Gastrocnemius medialis (tissue), 4 donors: Measurements from ENCODE around the gene PRDM7. TPM values are rescaled to one million over a fixed set of nuclear protein-coding genes. Genes with fewer than 3 reads are reported as not detected.

Experiments
- ATAC-seq, 2 donors: fragments of 150-250 bp; one replicate each; pipeline ENCODE4 v1.9.1; 2016
- DNase-seq, 2 donors: peaks; one replicate each; pipeline ENCODE4 v3.0.0-alpha.2; 2019
- H3K27ac ChIP-seq, 4 donors: fragments of 200-600 bp; sonication (generic); 1 replicate in 1 of 4; 2 replicates in 3 of 4; pipeline ENCODE4 v1.5.1; 2016 to 2018; ENCODE audit warnings: mild to moderate bottlenecking in 2 of 4, moderate library complexity in 1 of 4
- H3K27me3 ChIP-seq, 3 donors: fragments of 200-600 bp; sonication (generic) in 2 of 3; 1 replicate in 1 of 3; 2 replicates in 2 of 3; pipeline versions ENCODE4 v1.5.1 to v1.6.0; 2016 to 2019; ENCODE audit warnings: mild to moderate bottlenecking in 1 of 3, moderate library complexity in 1 of 3
- H3K36me3 ChIP-seq, 2 donors: fragments of 200-600 bp; sonication (generic) in 1 of 2; one replicate each; pipeline ENCODE4 v1.5.1; 2017 to 2018
- H3K4me1 ChIP-seq, 2 donors: fragments of 200-600 bp; sonication (generic) in 1 of 2; one replicate each; pipeline ENCODE4 v1.5.1; 2016 to 2017; ENCODE audit warnings: mild to moderate bottlenecking in 2 of 2
- H3K4me3 ChIP-seq, 4 donors: fragments of 200-600 bp; sonication (generic) in 3 of 4; 1 replicate in 1 of 4; 2 replicates in 3 of 4; pipeline ENCODE4 v1.5.1; 2016 to 2019; ENCODE audit warnings: mild to moderate bottlenecking in 2 of 4
- H3K9me3 ChIP-seq, 3 donors: fragments of 200-600 bp; sonication (generic) in 2 of 3; 1 replicate in 1 of 3; 2 replicates in 2 of 3; pipeline ENCODE4 v1.5.1; 2016 to 2019
- CTCF ChIP-seq, 5 experiments: fragments of 450-650 bp in 3 of 5; fragments of 200-600 bp in 2 of 5; sonication (generic) in 2 of 5; IDR thresholded peaks in 4 of 5; conservative IDR thresholded peaks in 1 of 5; 1 replicate in 4 of 5; 2 replicates in 1 of 5; pipeline ENCODE4 v1.5.1; 2016 to 2019; ENCODE audit warnings: antibody characterized with exemption in 5 of 5, mild to moderate bottlenecking in 3 of 5, moderate library complexity in 3 of 5
- POLR2A ChIP-seq, 2 donors: fragments of 450-650 bp; IDR thresholded peaks; one replicate each; pipeline ENCODE4 v1.6.1; 2017; ENCODE audit warnings: antibody characterized with exemption in 2 of 2, mild to moderate bottlenecking in 2 of 2, moderate library complexity in 2 of 2
- in situ Hi-C, 4 donors: fragments of 200-750 bp; cut with MboI; loops; one replicate each; pipeline versions ENCODE4 v1.15.0 to v1.8.0; 2017; ENCODE audit warnings: low sequenced_read_pairs in 4 of 4
- intact Hi-C: fragments of 100-400 bp; cut with DNase I; formaldehyde crosslinking; loops from one replicate; pipeline ENCODE4 v1.15.1; 2023; ENCODE audit warnings: low total_unique reads
- total RNA-seq, 4 donors: library from RNA; depleted of rRNA; stranded (reverse); fragments of >200 nt; gene quantifications; one replicate each; pipeline versions ENCODE4 v1.1.0 to v1.2.3, GENCODE V29; 2016

The PRDM7 gene
- total RNA-seq, 4 donors from 2014 or later = not detected

- ATAC-seq = no peak
- TF ChIP-seq CTCF (IDR thresholded peaks at IDR 0.05 in 4 of 5, conservative IDR thresholded peaks at IDR 0.05 in 1 of 5) (no peak), POLR2A (IDR thresholded peaks at IDR 0.05) (no peak)
- no peak for DNase-seq
- no peaks in the 10 kb centered on the region for H3K9me3 ChIP-seq
- H3K36me3 ChIP-seq = no peaks in the 10 kb centered on the region
- intact Hi-C loops = no loop called here
- in situ Hi-C loops = no loop called here
- H3K4me3 ChIP-seq = no peak overlapping the region
- no peaks in the 10 kb centered on the region for H3K4me1 ChIP-seq
- no peaks in the 10 kb centered on the region for H3K27me3 ChIP-seq
- H3K27ac ChIP-seq = no peak overlapping the region
Measured at GRCh38 chr16:90054554-90054953, 22.6 kb downstream of the PRDM7 start.

- DNase-seq (no peak), ATAC-seq (no peak)
- H3K9me3 ChIP-seq = no peaks in the 10 kb centered on the region
- no peaks in the 10 kb centered on the region for H3K27me3 ChIP-seq
- H3K36me3 ChIP-seq = no peaks in the 10 kb centered on the region
- intact Hi-C loops = no loop called here
- H3K4me1 ChIP-seq = no peaks in the 10 kb centered on the region
- H3K4me3 ChIP-seq = no peak overlapping the region
- TF ChIP-seq POLR2A (IDR thresholded peaks at IDR 0.05) = no peak
- TF ChIP-seq CTCF (IDR thresholded peaks at IDR 0.05 in 4 of 5, conservative IDR thresholded peaks at IDR 0.05 in 1 of 5) = no peak
- in situ Hi-C loops = no loop called here
- H3K27ac ChIP-seq = no peak overlapping the region
Measured at GRCh38 chr16:90053902-90054500, 23.1 kb downstream of the PRDM7 start.

- intact Hi-C loops = no loop called here
- Histone ChIP-seq H3K4me1 (peaks cover 7 to 11% of the 10 kb centered on the region in 2 donors), H3K36me3 (no peaks in the 10 kb centered on the region), H3K4me3 (no peak overlapping the region), H3K9me3 (no peaks in the 10 kb centered on the region), H3K27me3 (peaks cover 0 to 10% (median 8%) of the 10 kb centered on the region in 3 donors), H3K27ac (no peak overlapping the region)
- TF ChIP-seq POLR2A (IDR thresholded peaks at IDR 0.05) (no peak), CTCF (IDR thresholded peaks at IDR 0.05 in 4 of 5, conservative IDR thresholded peaks at IDR 0.05 in 1 of 5) (no peak)
- in situ Hi-C loops = no loop called here
- DNase-seq = no peak
- no peak for ATAC-seq
Measured at GRCh38 chr16:90050969-90051368, 26.2 kb downstream of the PRDM7 start.

- H3K4me1 ChIP-seq = peaks cover 7 to 11% of the 10 kb centered on the region in 2 donors
- DNase-seq (no peak), ATAC-seq (no peak)
- no peaks in the 10 kb centered on the region for H3K9me3 ChIP-seq
- in situ Hi-C loops = no loop called here
- H3K4me3 ChIP-seq = no peak overlapping the region
- intact Hi-C loops = no loop called here
- peaks cover 0 to 10% (median 8%) of the 10 kb centered on the region in 3 donors for H3K27me3 ChIP-seq
- TF ChIP-seq POLR2A (IDR thresholded peaks at IDR 0.05) (no peak), CTCF (IDR thresholded peaks at IDR 0.05 in 4 of 5, conservative IDR thresholded peaks at IDR 0.05 in 1 of 5) (no peak)
- no peaks in the 10 kb centered on the region for H3K36me3 ChIP-seq
- H3K27ac ChIP-seq = no peak overlapping the region
Measured at GRCh38 chr16:90048737-90049330, 28.3 kb downstream of the PRDM7 start.
